Measurements from ENCODE around the gene KATNB1. TPM values are rescaled to one million over a fixed set of nuclear protein-coding genes. Genes with fewer than 3 reads are reported as not detected.

KATNB1 gene
- polyA plus RNA-seq, 2 of the 4 experiments (the other 2 are of a cell fraction): 21.0 to 21.1 TPM

GRCh38 chr16:57802341-57803133, 67.0 kb downstream of the KATNB1 start, which contains the start of gene KIFC3 (continued):
- TF ChIP-seq ZC3H11A (IDR thresholded peaks at IDR 0.05) (no peak), SMC3 (IDR thresholded peaks at IDR 0.05) (peak; percentile 51), FOXS1 (CRISPR knock-in tag; IDR thresholded peaks at IDR 0.05) (peak; percentile 85), CHD4 (IDR thresholded peaks at IDR 0.05; ENCODE audit: borderline replicate concordance) (no peak), POLR2A (IDR thresholded peaks at IDR 0.05; ENCODE audit: low read length) (no peak; the same call in 1 of the 2 replicates), RCOR1 (IDR thresholded peaks at IDR 0.05; ENCODE audit: low read depth, low read length) (no peak), KDM5A (IDR thresholded peaks at IDR 0.05) (no peak), USF2 (IDR thresholded peaks at IDR 0.05) (peak; percentile 28; the same call in 1 of the 2 replicates), E2F6 (IDR thresholded peaks at IDR 0.05; ENCODE audit: borderline replicate concordance, low read depth) (peak; percentile 95), ZSCAN20 (CRISPR knock-in tag; IDR thresholded peaks at IDR 0.05) (peak; percentile 3; the same call in 1 of the 2 replicates), EHMT2 (IDR thresholded peaks at IDR 0.05; ENCODE audit: low read depth) (no peak), HOXB5 (CRISPR knock-in tag; IDR thresholded peaks at IDR 0.05) (peak; percentile 86), RARB (CRISPR knock-in tag; IDR thresholded peaks at IDR 0.05) (peak; percentile 80; the same call in 1 of the 2 replicates), KDM1A (IDR thresholded peaks at IDR 0.05; ENCODE audit: low read depth) (no peak), RAD21 (conservative IDR thresholded peaks at IDR 0.05 in 1 of 2, IDR thresholded peaks at IDR 0.05 in 1 of 2) (no peak; a peak in 2 of 5 replicates), BHLHE40 (IDR thresholded peaks at IDR 0.05; ENCODE audit: low read depth, low read length) (no peak; the same call in 1 of the 2 replicates), CHD2 (IDR thresholded peaks at IDR 0.05; ENCODE audit: low read length, partially characterized antibody) (no peak), FOSL2 (IDR thresholded peaks at IDR 0.05) (no peak), FOSL2 (CRISPR knock-in tag; IDR thresholded peaks at IDR 0.05) (peak; percentile 1), GATA3 (IDR thresholded peaks at IDR 0.05; ENCODE audit: borderline replicate concordance) (peak; percentile 39), MAZ (IDR thresholded peaks at IDR 0.05; ENCODE audit: borderline replicate concordance, low read depth, low read length) (no peak), HOXB13 (CRISPR knock-in tag; IDR thresholded peaks at IDR 0.05; ENCODE audit: low read depth) (peak; percentile 96), TFCP2L1 (CRISPR knock-in tag; IDR thresholded peaks at IDR 0.05) (peak; percentile 94), TP53 (CRISPR knock-in tag; IDR thresholded peaks at IDR 0.05) (peak; percentile 93), HEYL (CRISPR knock-in tag; IDR thresholded peaks at IDR 0.05) (peak; percentile 73; the same call in 1 of the 2 replicates), HOXA7 (CRISPR knock-in tag; IDR thresholded peaks at IDR 0.05) (no peak), CTCF (IDR thresholded peaks at IDR 0.05) (peak; percentile 39), ZFP36 (IDR thresholded peaks at IDR 0.05; ENCODE audit: borderline replicate concordance, partially characterized antibody) (no peak), EHF (CRISPR knock-in tag; IDR thresholded peaks at IDR 0.05) (peak; percentile 93), PBX3 (IDR thresholded peaks at IDR 0.05) (no peak), EP300 (IDR thresholded peaks at IDR 0.05) (peak in 1 of 2 experiments; percentile 7; a peak in 1 of 5 replicates), MAX (IDR thresholded peaks at IDR 0.05) (peak; percentile 97), FOSB (CRISPR knock-in tag; IDR thresholded peaks at IDR 0.05) (peak; percentile 70; the same call in 1 of the 2 replicates), RFX5 (IDR thresholded peaks at IDR 0.05) (0 out of 2 replicates have a peak, but pooled peaks have one; percentile 47), MYC (IDR thresholded peaks at IDR 0.05; ENCODE audit: borderline replicate concordance, low read length) (peak; percentile 67; the same call in 1 of the 2 replicates), CBX8 (IDR thresholded peaks at IDR 0.05) (no peak), MAFK (IDR thresholded peaks at IDR 0.05; ENCODE audit: partially characterized antibody) (no peak), HDAC2 (IDR thresholded peaks at IDR 0.05) (no peak), RNF2 (IDR thresholded peaks at IDR 0.05; ENCODE audit: borderline replicate concordance, low read depth) (no peak), ESRRA (IDR thresholded peaks at IDR 0.05; ENCODE audit: borderline replicate concordance, low read length) (no peak), SREBF2 (IDR thresholded peaks at IDR 0.05) (no peak), NPAS2 (CRISPR knock-in tag; IDR thresholded peaks at IDR 0.05; ENCODE audit: borderline replicate concordance) (peak; percentile 60; the same call in 1 of the 2 replicates)

All from A549 (cell line).